Nephron progenitor cell (in vitro differentiated cells): Measurements from ENCODE around the gene NUDT17.

ENCODE experiments used
- DNase-seq: peaks from one replicate; pipeline ENCODE4 v3.0.0; 2021
- H3K27ac Mint-ChIP-seq: 2 replicates; pipeline ENCODE4 v1.8.0; 2021; ENCODE audit warnings: mild to moderate bottlenecking, moderate library complexity, mixed read lengths
- H3K27me3 Mint-ChIP-seq: 2 replicates; pipeline ENCODE4 v1.8.0; 2021; ENCODE audit warnings: mild to moderate bottlenecking, low read depth, mixed read lengths; ENCODE audit not compliant: poor library complexity
- H3K36me3 Mint-ChIP-seq: 2 replicates; pipeline ENCODE4 v1.8.0; 2021; ENCODE audit warnings: low read depth, mixed read lengths
- H3K4me1 Mint-ChIP-seq: 2 replicates; pipeline ENCODE4 v1.8.0; 2021; ENCODE audit warnings: mixed read lengths
- H3K4me3 Mint-ChIP-seq: 2 replicates; pipeline ENCODE4 v1.8.0; 2021; ENCODE audit warnings: mild to moderate bottlenecking, moderate library complexity, mixed read lengths
- H3K9me3 Mint-ChIP-seq: 2 replicates; pipeline ENCODE4 v1.8.0; 2021; ENCODE audit warnings: mild to moderate bottlenecking, moderate library complexity, mixed read lengths
- CTCF ChIP-seq: fragments of 200-600 bp; sonication (generic); IDR thresholded peaks from 2 replicates; pipeline ENCODE4 v1.5.0; 2021; ENCODE audit warnings: antibody characterized with exemption

Gene NUDT17, protein sequence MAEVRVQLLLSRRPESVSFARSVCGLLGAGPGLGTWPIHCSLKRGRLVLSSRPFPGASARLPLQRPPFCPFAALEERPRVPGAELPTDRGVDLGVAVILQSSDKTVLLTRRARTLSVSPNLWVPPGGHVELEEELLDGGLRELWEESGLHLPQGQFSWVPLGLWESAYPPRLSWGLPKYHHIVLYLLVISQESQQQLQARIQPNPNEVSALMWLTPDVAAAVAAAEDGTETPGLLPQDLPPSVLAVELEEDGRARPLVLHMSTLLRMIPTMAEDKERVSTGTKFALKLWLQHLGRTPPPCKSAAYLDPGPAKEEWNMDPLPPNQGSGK

DNA sequence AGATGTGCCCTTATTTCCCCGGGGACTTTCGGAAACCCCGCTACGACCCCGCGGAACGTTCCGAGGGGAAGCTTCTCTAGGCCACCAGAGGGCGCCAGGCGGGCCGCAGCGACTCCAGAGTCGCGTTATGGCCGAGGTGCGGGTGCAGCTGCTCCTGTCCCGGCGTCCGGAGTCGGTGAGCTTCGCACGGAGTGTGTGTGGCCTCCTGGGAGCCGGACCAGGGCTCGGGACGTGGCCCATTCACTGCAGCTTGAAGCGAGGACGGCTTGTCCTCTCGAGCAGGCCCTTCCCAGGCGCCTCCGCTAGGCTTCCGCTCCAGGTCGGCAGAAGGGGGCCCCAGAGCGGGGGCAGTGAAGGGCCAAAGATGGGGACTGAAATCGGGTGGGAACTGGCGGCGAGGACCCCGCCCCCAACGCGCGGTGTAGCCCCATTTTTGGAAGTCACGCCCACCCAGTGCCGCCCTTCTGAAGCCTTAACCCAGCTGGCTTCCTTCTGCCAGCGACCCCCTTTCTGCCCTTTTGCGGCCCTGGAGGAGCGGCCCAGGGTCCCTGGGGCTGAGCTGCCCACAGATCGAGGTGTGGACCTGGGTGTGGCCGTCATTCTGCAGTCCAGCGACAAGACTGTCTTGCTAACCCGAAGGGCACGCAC is at the start of gene NUDT17:
Gene NUDT17, plus strand, starts transcription at position 117 of the 648 bp plus-strand sequence. Its CDS starts 11 bp downstream, at position 128.
- TF ChIP-seq CTCF = peak; percentile 94
- DNase-seq = peak; percentile 87
- no peaks in the 10 kb centered on the region for H3K27me3 Mint-ChIP-seq
- H3K4me3 Mint-ChIP-seq = no peak within 1 kb of the TSS
- H3K4me1 Mint-ChIP-seq = peaks cover 7% of the 10 kb centered on the region
- H3K27ac Mint-ChIP-seq = no peak within 1 kb of the TSS
- no peaks in the 10 kb centered on the region for H3K9me3 Mint-ChIP-seq
- peaks cover 30% of the 10 kb centered on the region for H3K36me3 Mint-ChIP-seq

GRCh38 chr1:145796753-145797152 is 48.7 kb upstream of the NUDT17 start:
- Mint-ChIP-seq H3K9me3 (peaks cover 55% of the 10 kb centered on the region), H3K4me3 (no peak overlapping the region)

GRCh38 chr1:145799806-145800205 is 45.6 kb upstream of the NUDT17 start:
- Mint-ChIP-seq H3K4me1 (peaks cover 11% of the 10 kb centered on the region), H3K27me3 (no peaks in the 10 kb centered on the region), H3K27ac (no peak overlapping the region), H3K4me3 (no peak overlapping the region), H3K36me3 (peaks cover 64% of the 10 kb centered on the region), H3K9me3 (peaks cover 52% of the 10 kb centered on the region)
- no peak for DNase-seq
- no peak for TF ChIP-seq CTCF

More at GRCh38 chr1:145796753-145797152, 48.7 kb upstream of the NUDT17 start:
- DNase-seq = no peak
- no peaks in the 10 kb centered on the region for H3K4me1 Mint-ChIP-seq
- TF ChIP-seq CTCF = no peak
- H3K36me3 Mint-ChIP-seq = peaks cover 88% of the 10 kb centered on the region
- H3K27ac Mint-ChIP-seq = no peak overlapping the region
- no peaks in the 10 kb centered on the region for H3K27me3 Mint-ChIP-seq

DNA sequence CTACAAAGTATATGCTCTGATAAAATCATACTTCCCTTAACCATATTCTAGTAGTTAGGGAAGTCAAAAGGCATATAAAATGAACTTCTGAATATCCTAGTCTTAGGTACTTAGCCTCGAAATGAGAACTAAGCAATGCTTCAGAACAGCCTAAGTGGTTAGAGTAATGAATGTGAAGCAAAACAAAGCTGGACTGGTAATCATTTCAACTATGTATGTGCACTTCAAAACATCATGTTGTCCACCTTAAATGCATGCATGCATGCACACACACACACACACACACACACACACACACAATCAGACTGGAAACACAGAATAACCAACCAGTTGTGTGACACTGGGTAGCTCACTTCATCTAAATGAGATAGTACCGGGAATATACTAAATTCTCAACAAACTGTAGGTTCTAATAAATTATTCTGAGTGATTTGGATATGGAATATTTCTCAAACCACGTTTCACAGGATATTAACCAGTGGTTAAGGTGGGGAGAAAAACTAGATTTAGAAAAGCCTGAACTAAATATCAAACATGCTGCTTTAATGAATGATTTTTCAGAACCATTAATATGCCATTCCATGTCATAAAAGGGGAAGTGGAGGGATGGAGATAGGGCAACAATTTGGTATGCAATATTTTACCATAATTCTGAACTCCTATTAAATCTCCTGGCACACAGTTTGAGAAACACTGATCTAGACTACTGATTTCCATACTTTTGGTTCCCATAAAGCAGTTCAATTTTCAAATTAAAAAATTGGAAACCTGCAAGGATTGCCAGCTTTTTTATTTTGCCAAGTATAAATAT is 41.0 kb upstream of the NUDT17 start:
- no peak for DNase-seq
- Mint-ChIP-seq H3K27ac (no peak overlapping the region), H3K9me3 (peaks cover 5% of the 10 kb centered on the region), H3K4me1 (peaks cover 16% of the 10 kb centered on the region), H3K36me3 (peaks cover 34% of the 10 kb centered on the region), H3K27me3 (no peaks in the 10 kb centered on the region), H3K4me3 (no peak overlapping the region)
- no peak for TF ChIP-seq CTCF

GRCh38 chr1:145805057-145805456 is 40.4 kb upstream of the NUDT17 start:
- Mint-ChIP-seq H3K4me1 (peaks cover 16% of the 10 kb centered on the region), H3K27ac (no peak overlapping the region), H3K4me3 (no peak overlapping the region), H3K9me3 (no peaks in the 10 kb centered on the region), H3K27me3 (no peaks in the 10 kb centered on the region), H3K36me3 (peaks cover 28% of the 10 kb centered on the region)
- DNase-seq = no peak
- no peak for TF ChIP-seq CTCF
